H1 (cell line): ENCODE measurements around the gene C5AR1.

ENCODE experiments used
- CBX5 ChIP-seq: fragments of 300-800, 300-1000 bp; sonication (generic); IDR thresholded peaks from 2 replicates; pipeline ENCODE4 v1.7.1; 2016; ENCODE audit warnings: antibody characterized with exemption, low read length, low read depth
- CHD2 ChIP-seq: IDR thresholded peaks from 2 replicates; pipeline ENCODE4 v1.6.1; 2012; ENCODE audit warnings: low read length, improper control_type of control experiment
- EZH2 ChIP-seq: fragments of 200-600 bp; sonication (generic); IDR thresholded peaks from 2 replicates; pipeline ENCODE4 v1.7.1; 2012; ENCODE audit warnings: low read depth, mild to moderate bottlenecking, moderate library complexity, low read length, inconsistent platforms; ENCODE audit not compliant: severe bottlenecking
- NRF1 ChIP-seq: IDR thresholded peaks from 2 replicates; pipeline ENCODE4 v1.6.1; 2011; ENCODE audit warnings: mild to moderate bottlenecking, low read depth, low read length, improper control_type of control experiment
- RNF2 ChIP-seq: fragments of 200-900, 300-1000 bp; sonication (generic); IDR thresholded peaks from 2 replicates; pipeline ENCODE4 v1.7.1; 2016; ENCODE audit warnings: borderline replicate concordance, low read depth, mild to moderate bottlenecking, antibody characterized with exemption, low read length; ENCODE audit not compliant: poor library complexity, severe bottlenecking; ENCODE audit errors: missing control alignments
- SIX5 ChIP-seq: IDR thresholded peaks from 2 replicates; pipeline ENCODE4 v1.6.1; 2011; ENCODE audit warnings: mild to moderate bottlenecking, low read depth, low read length
- TF ChIP-seq, protein P1 (sequence below), 3 experiments: IDR thresholded peaks; 1 replicate in 2 of 3; 2 replicates in 1 of 3; pipeline versions ENCODE4 v1.5.1 to v1.6.1; 2011; ENCODE audit warnings: low read length in 3 of 3, mild to moderate bottlenecking in 3 of 3, inconsistent platforms in 2 of 3, low read depth in 1 of 3, moderate library complexity in 1 of 3; ENCODE audit not compliant: insufficient read depth in 1 of 3; ENCODE audit errors: control extremely low read depth in 1 of 3

DNA sequence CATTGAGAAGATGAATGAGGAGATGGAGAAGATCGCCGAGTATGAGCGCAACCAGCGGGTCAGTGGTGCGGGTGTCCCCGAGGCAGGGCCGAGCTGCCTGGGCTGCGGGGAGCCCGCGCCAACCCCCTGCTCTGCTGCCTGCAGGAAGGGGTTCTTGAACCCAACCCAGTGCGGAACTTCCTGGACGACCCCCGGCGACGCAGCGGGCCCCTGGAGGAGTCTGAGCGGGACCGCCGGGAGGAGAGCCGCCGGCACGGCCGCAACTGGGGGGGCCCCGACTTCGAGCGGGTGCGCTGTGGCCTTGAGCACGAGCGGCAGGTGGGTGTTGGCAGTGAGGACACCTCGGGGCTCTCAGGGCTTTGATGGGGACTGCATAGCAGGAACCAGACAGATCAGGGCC is 45.0 kb upstream of the C5AR1 start:
- TF ChIP-seq, protein P1, sequence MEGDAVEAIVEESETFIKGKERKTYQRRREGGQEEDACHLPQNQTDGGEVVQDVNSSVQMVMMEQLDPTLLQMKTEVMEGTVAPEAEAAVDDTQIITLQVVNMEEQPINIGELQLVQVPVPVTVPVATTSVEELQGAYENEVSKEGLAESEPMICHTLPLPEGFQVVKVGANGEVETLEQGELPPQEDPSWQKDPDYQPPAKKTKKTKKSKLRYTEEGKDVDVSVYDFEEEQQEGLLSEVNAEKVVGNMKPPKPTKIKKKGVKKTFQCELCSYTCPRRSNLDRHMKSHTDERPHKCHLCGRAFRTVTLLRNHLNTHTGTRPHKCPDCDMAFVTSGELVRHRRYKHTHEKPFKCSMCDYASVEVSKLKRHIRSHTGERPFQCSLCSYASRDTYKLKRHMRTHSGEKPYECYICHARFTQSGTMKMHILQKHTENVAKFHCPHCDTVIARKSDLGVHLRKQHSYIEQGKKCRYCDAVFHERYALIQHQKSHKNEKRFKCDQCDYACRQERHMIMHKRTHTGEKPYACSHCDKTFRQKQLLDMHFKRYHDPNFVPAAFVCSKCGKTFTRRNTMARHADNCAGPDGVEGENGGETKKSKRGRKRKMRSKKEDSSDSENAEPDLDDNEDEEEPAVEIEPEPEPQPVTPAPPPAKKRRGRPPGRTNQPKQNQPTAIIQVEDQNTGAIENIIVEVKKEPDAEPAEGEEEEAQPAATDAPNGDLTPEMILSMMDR (IDR thresholded peaks at IDR 0.05; ENCODE audit: control extremely low read depth in 1 of 3, insufficient read depth in 1 of 3, low read depth in 1 of 3, low read length in 3 of 3) = no peak
- TF ChIP-seq CBX5 (no peak), RNF2 (no peak), NRF1 (no peak), SIX5 (no peak), EZH2 (no peak), CHD2 (no peak)
